ENCODE results near the gene MAGI3. TPM values are rescaled to one million over a fixed set of nuclear protein-coding genes. Genes with fewer than 3 reads are reported as not detected.

MAGI3 gene
- total RNA-seq, 1 experiment from 2014 or later = 27.6 TPM

DNA sequence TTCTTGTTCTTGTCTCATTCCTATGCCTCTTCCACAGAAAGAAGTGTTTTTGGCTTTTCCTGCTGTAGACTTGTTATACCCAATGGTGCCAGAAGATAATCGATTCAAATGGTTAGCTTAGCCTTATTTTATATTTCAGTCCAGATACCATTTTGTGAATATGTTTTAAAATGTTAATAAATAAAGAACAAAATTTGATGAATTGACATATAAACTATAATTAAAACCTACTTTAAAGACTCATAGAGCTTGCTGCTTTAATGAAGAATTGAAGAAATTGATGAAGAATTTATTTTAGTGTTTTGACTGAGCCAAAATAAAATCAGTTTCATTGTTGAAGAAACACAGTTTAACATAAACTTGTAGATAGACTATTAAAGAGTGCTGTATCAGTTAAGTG lies 152.8 kb downstream of the MAGI3 start:
- CTCF ChIA-PET = no interaction called here
- Histone ChIP-seq H3K4me3 (ENCODE audit: low read depth, low read length) (no peak overlapping the region), H3K36me3 (ENCODE audit: control insufficient read depth, insufficient read depth, low read length) (no peaks in the 10 kb centered on the region), H3K4me1 (no peaks in the 10 kb centered on the region), H3K9me3 (no peaks in the 10 kb centered on the region), H3K27me3 (replicated peaks; ENCODE audit: control insufficient read depth, insufficient read depth, low read length) (no peaks in the 10 kb centered on the region)
- Mint-ChIP-seq H3K4me3 (ENCODE audit: unreplicated experiment) (no peak overlapping the region), H3K4me1 (ENCODE audit: low read depth, unreplicated experiment) (no peaks in the 10 kb centered on the region), H3K36me3 (ENCODE audit: insufficient read depth, unreplicated experiment) (peaks cover under 1% of the 10 kb centered on the region), H3K27me3 (ENCODE audit: insufficient read depth, unreplicated experiment) (no peaks in the 10 kb centered on the region), H3K27ac (ENCODE audit: unreplicated experiment) (no peak overlapping the region), H3K9me3 (ENCODE audit: unreplicated experiment) (no peaks in the 10 kb centered on the region)
- no TSS peak for BruUV-seq (replicated peaks)
- no peak for DNase-seq
- intact Hi-C loops (cut with micrococcal nuclease; ENCODE audit: unreplicated experiment) = no loop called here
- TF ChIP-seq, protein P1, sequence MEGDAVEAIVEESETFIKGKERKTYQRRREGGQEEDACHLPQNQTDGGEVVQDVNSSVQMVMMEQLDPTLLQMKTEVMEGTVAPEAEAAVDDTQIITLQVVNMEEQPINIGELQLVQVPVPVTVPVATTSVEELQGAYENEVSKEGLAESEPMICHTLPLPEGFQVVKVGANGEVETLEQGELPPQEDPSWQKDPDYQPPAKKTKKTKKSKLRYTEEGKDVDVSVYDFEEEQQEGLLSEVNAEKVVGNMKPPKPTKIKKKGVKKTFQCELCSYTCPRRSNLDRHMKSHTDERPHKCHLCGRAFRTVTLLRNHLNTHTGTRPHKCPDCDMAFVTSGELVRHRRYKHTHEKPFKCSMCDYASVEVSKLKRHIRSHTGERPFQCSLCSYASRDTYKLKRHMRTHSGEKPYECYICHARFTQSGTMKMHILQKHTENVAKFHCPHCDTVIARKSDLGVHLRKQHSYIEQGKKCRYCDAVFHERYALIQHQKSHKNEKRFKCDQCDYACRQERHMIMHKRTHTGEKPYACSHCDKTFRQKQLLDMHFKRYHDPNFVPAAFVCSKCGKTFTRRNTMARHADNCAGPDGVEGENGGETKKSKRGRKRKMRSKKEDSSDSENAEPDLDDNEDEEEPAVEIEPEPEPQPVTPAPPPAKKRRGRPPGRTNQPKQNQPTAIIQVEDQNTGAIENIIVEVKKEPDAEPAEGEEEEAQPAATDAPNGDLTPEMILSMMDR (IDR thresholded peaks at IDR 0.05; ENCODE audit: insufficient read depth in 1 of 2, low read depth in 1 of 2, low read length in 1 of 2, severe bottlenecking in 1 of 2, unreplicated experiment in 1 of 2) = no peak
- POLR2A ChIA-PET = no interaction called here

- POLR2A ChIA-PET = no interaction called here
Measured at GRCh38 chr1:113545210-113545609, 154.9 kb downstream of the MAGI3 start.

GRCh38 chr1:113545626-113546025 lies 155.3 kb downstream of the MAGI3 start:
- Histone ChIP-seq H3K4me1 (no peaks in the 10 kb centered on the region), H3K4me3 (ENCODE audit: low read depth, low read length) (no peak overlapping the region), H3K9me3 (no peaks in the 10 kb centered on the region), H3K27me3 (replicated peaks; ENCODE audit: control insufficient read depth, insufficient read depth, low read length) (no peaks in the 10 kb centered on the region), H3K36me3 (ENCODE audit: control insufficient read depth, insufficient read depth, low read length) (no peaks in the 10 kb centered on the region)
- ChIA-PET POLR2A (no interaction called here), CTCF (no interaction called here)
- peaks cover 17% of the 10 kb centered on the region for H3K36me3 Mint-ChIP-seq (ENCODE audit: insufficient read depth, unreplicated experiment)
- TF ChIP-seq, protein P1 (IDR thresholded peaks at IDR 0.05; ENCODE audit: insufficient read depth in 1 of 2, low read depth in 1 of 2, low read length in 1 of 2, severe bottlenecking in 1 of 2, unreplicated experiment in 1 of 2) = no peak
- BruUV-seq (replicated peaks) = no TSS peak
- H3K27ac Mint-ChIP-seq (ENCODE audit: unreplicated experiment) = no peak overlapping the region
- intact Hi-C loops (cut with micrococcal nuclease; ENCODE audit: unreplicated experiment) = no loop called here
- H3K4me1 Mint-ChIP-seq (ENCODE audit: low read depth, unreplicated experiment) = no peaks in the 10 kb centered on the region
- H3K27me3 Mint-ChIP-seq (ENCODE audit: insufficient read depth, unreplicated experiment) = no peaks in the 10 kb centered on the region
- DNase-seq = no peak
- no peaks in the 10 kb centered on the region for H3K9me3 Mint-ChIP-seq (ENCODE audit: unreplicated experiment)
- no peak overlapping the region for H3K4me3 Mint-ChIP-seq (ENCODE audit: unreplicated experiment)

More at GRCh38 chr1:113545210-113545609, 154.9 kb downstream of the MAGI3 start:
- Mint-ChIP-seq H3K9me3 (ENCODE audit: unreplicated experiment) (no peaks in the 10 kb centered on the region), H3K27me3 (ENCODE audit: insufficient read depth, unreplicated experiment) (no peaks in the 10 kb centered on the region), H3K27ac (ENCODE audit: unreplicated experiment) (no peak overlapping the region), H3K4me1 (ENCODE audit: low read depth, unreplicated experiment) (no peaks in the 10 kb centered on the region), H3K36me3 (ENCODE audit: insufficient read depth, unreplicated experiment) (peaks cover 17% of the 10 kb centered on the region), H3K4me3 (ENCODE audit: unreplicated experiment) (no peak overlapping the region)
- CTCF ChIA-PET = no interaction called here
- H3K4me1 ChIP-seq = no peaks in the 10 kb centered on the region
- TF ChIP-seq, protein P1 (IDR thresholded peaks at IDR 0.05; ENCODE audit: insufficient read depth in 1 of 2, low read depth in 1 of 2, low read length in 1 of 2, severe bottlenecking in 1 of 2, unreplicated experiment in 1 of 2) = no peak
- H3K27me3 ChIP-seq (replicated peaks; ENCODE audit: control insufficient read depth, insufficient read depth, low read length) = no peaks in the 10 kb centered on the region
- intact Hi-C loops (cut with micrococcal nuclease; ENCODE audit: unreplicated experiment) = no loop called here
- DNase-seq = no peak
- no peaks in the 10 kb centered on the region for H3K9me3 ChIP-seq
- no TSS peak for BruUV-seq (replicated peaks)
- H3K36me3 ChIP-seq (ENCODE audit: control insufficient read depth, insufficient read depth, low read length) = no peaks in the 10 kb centered on the region
- no peak overlapping the region for H3K4me3 ChIP-seq (ENCODE audit: low read depth, low read length)
